HTR-8/SVneo (cell line): Measurements from ENCODE around the gene CYFIP2.
"Not testable (repeated sequence)": the region's sequence is repeated elsewhere in the genome, so short reads cannot be mapped to it uniquely, and the experiment has no call there.

Experiments used
- DNase-seq: peaks from one replicate; pipeline ENCODE4 v3.0.0; 2011; ENCODE audit warnings: low spot score, mixed read lengths; ENCODE audit not compliant: insufficient read length
- FAIRE-seq: peaks from 2 replicates; lab custom pipeline; 2011; peaks lifted over from hg19 to GRCh38; lab: Jason Lieb, UNC

Gene CYFIP2

GRCh38 chr5:157381746-157382145 is 115.8 kb downstream of the CYFIP2 start:
- FAIRE-seq = no peak
- DNase-seq = no peak

GRCh38 chr5:157382996-157383800 is 117.3 kb downstream of the CYFIP2 start:
- no peak for FAIRE-seq

GRCh38 chr5:157384971-157385709 is 119.2 kb downstream of the CYFIP2 start:
- DNase-seq (peak; percentile 82), FAIRE-seq (peak; percentile 90)

More at GRCh38 chr5:157382996-157383800, 117.3 kb downstream of the CYFIP2 start:
- DNase-seq = no peak

GRCh38 chr5:157387041-157387563 is 121.2 kb downstream of the CYFIP2 start:
- DNase-seq (no peak), FAIRE-seq (no peak)

- DNase-seq = peak; percentile 48
Measured at GRCh38 chr5:157387683-157388093, 121.8 kb downstream of the CYFIP2 start.

GRCh38 chr5:157388111-157388710 is 122.3 kb downstream of the CYFIP2 start:
- DNase-seq = no peak
- no peak for FAIRE-seq

More at GRCh38 chr5:157387683-157388093, 121.8 kb downstream of the CYFIP2 start:
- FAIRE-seq = no peak

GRCh38 chr5:157389103-157389502 is 123.2 kb downstream of the CYFIP2 start:
- FAIRE-seq (no peak), DNase-seq (no peak)

GRCh38 chr5:157390133-157390532 is 124.2 kb downstream of the CYFIP2 start:
- no peak for FAIRE-seq
- DNase-seq = no peak

- peak; percentile 44 for FAIRE-seq
Measured at GRCh38 chr5:157390551-157391297, 124.8 kb downstream of the CYFIP2 start.

GRCh38 chr5:157398305-157398704 is 132.4 kb downstream of the CYFIP2 start:
- DNase-seq (no peak), FAIRE-seq (no peak)

More at GRCh38 chr5:157390551-157391297, 124.8 kb downstream of the CYFIP2 start:
- peak; percentile 87 for DNase-seq

GRCh38 chr5:157400741-157401495 is 135.0 kb downstream of the CYFIP2 start:
- no peak for FAIRE-seq
- DNase-seq = no peak

GRCh38 chr5:157415838-157416237 is 149.9 kb downstream of the CYFIP2 start:
- DNase-seq (no peak), FAIRE-seq (no peak)

GRCh38 chr5:157419521-157419920 is 153.6 kb downstream of the CYFIP2 start:
- DNase-seq, FAIRE-seq: not testable (repeated sequence)

GRCh38 chr5:157429920-157430319 is 164.0 kb downstream of the CYFIP2 start:
- FAIRE-seq = not testable (repeated sequence)

GRCh38 chr5:157431544-157432200 is 165.7 kb downstream of the CYFIP2 start:
- FAIRE-seq = no peak
- DNase-seq = peak; percentile 39

More at GRCh38 chr5:157429920-157430319, 164.0 kb downstream of the CYFIP2 start:
- not testable (repeated sequence) for DNase-seq

- DNase-seq = no peak
- no peak for FAIRE-seq
Measured at GRCh38 chr5:157434096-157434495, 168.2 kb downstream of the CYFIP2 start.

- FAIRE-seq (no peak), DNase-seq (no peak)
Measured at GRCh38 chr5:157443041-157443549, 177.2 kb downstream of the CYFIP2 start.

- DNase-seq (no peak), FAIRE-seq (no peak)
Measured at GRCh38 chr5:157444224-157444623, 178.3 kb downstream of the CYFIP2 start.
